ENCODE results near the gene ZC3HAV1. TPM values are rescaled to one million over a fixed set of nuclear protein-coding genes. Genes with fewer than 3 reads are reported as not detected.

The ZC3HAV1 gene
- total RNA-seq, result 17.7 and 21.4 TPM in 2 replicates

GRCh38 chr7:139109188-139109982 is at the start of gene ZC3HAV1:
ZC3HAV1 (minus strand) TSS chr7:139109720; CDS start chr7:139109331, 389 bp downstream.

DNA sequence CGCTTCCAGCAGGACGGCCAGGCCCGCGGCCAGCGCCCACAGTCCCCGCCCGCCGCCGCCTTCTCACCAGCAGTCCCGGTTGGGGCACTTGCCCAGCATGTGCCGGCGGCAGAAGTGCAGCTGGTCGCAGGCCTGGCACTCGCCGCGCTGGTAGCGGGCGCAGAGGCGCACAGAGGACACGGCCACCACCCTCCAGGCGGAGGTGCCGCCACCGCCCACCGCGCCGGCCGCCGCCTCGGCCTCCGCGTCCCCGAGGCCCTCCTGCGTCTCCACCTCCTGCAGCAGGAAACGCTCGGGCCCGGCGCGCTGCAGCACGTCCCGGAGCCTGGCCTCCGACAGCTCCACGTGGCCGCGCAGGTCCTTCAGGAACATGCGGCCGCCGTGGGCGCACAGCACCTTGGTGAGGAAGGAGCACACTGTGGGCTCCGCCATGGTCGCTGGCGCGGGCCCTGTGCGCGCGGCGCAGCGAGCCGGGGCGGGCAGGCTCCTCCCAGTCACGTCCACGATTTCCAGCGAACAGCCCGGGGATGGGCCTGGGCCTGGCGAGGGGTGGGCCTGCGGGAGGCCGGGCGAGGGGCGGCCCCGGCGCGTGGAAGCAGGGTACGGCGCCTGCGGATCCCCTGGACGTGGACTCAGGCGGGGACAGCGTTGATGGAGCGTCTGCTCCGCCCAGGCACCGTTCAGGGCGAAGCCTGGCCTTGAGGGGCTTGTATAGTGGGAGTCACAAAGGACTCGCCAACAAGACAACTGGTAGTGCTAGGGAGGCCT is 73.8 kb downstream of the ZC3HAV1 start, which contains the start of gene ZC3HAV1L:
Gene ZC3HAV1L, minus strand, starts transcription at position 457 of the 768 bp plus-strand sequence. Its CDS starts 25 bp downstream, at position 432.

Other genes starting within 250 kb of the ZC3HAV1 start
- gene KIAA1549, start 128.3 kb downstream of the ZC3HAV1 start, total RNA-seq, result 0.52 and 0.63 TPM in 2 replicates
- 2.8 and 3.8 TPM in 2 replicates for gene ZC3HAV1L, start 73.7 kb downstream of the ZC3HAV1 start, total RNA-seq
- 2.5 and 3.8 TPM in 2 replicates for gene UBN2, start 121.5 kb upstream of the ZC3HAV1 start, total RNA-seq
- 13.7 and 18.9 TPM in 2 replicates for gene FMC1, start 231.6 kb upstream of the ZC3HAV1 start, total RNA-seq

All from bronchial smooth muscle cell (primary cell).